Parathyroid adenoma (tissue), 2 donors: ENCODE results near the gene PTPRF.

Experiments used
- H2AFZ ChIP-seq: fragments of 300-600 bp; sonication (generic); one replicate; pipeline ENCODE4 v1.7.0; 2017; ENCODE audit warnings: antibody characterized with exemption, mild to moderate bottlenecking
- H3K27ac ChIP-seq: fragments of 300-600 bp; sonication (generic); one replicate; pipeline ENCODE4 v1.7.0; 2017
- H3K27me3 ChIP-seq: fragments of 300-600 bp; sonication (generic); one replicate; pipeline ENCODE4 v1.7.0; 2017; ENCODE audit warnings: low read length; ENCODE audit not compliant: control insufficient read depth, insufficient read depth
- H3K36me3 ChIP-seq: fragments of 300-600 bp; sonication (generic); one replicate; pipeline ENCODE4 v1.7.0; 2017; ENCODE audit warnings: low read length; ENCODE audit not compliant: control insufficient read depth, insufficient read depth
- H3K4me1 ChIP-seq: fragments of 300-600 bp; sonication (generic); one replicate; pipeline ENCODE4 v1.7.0; 2017; ENCODE audit warnings: control low read depth
- H3K4me2 ChIP-seq: fragments of 300-600 bp; sonication (generic); one replicate; pipeline ENCODE4 v1.7.0; 2017; ENCODE audit warnings: low read length
- H3K4me3 ChIP-seq: fragments of 300-600 bp; sonication (generic); one replicate; pipeline ENCODE4 v1.7.0; 2017; ENCODE audit warnings: low read depth, low read length
- H3K79me2 ChIP-seq: fragments of 300-600 bp; sonication (generic); one replicate; pipeline ENCODE4 v1.7.0; 2017; ENCODE audit warnings: control low read depth
- H3K9ac ChIP-seq: fragments of 300-600 bp; sonication (generic); one replicate; pipeline ENCODE4 v1.7.0; 2017; ENCODE audit warnings: mild to moderate bottlenecking
- H3K9me3 ChIP-seq: fragments of 300-600 bp; sonication (generic); one replicate; pipeline ENCODE4 v1.7.0; 2017; ENCODE audit warnings: low read length; ENCODE audit not compliant: control insufficient read depth
- CTCF ChIP-seq: fragments of 300-600 bp; sonication (generic); IDR thresholded peaks from one replicate; pipeline ENCODE4 v1.7.0; 2017; ENCODE audit warnings: antibody characterized with exemption, mild to moderate bottlenecking
- donor health status: primary hyperparathyroidism.

The PTPRF gene

DNA sequence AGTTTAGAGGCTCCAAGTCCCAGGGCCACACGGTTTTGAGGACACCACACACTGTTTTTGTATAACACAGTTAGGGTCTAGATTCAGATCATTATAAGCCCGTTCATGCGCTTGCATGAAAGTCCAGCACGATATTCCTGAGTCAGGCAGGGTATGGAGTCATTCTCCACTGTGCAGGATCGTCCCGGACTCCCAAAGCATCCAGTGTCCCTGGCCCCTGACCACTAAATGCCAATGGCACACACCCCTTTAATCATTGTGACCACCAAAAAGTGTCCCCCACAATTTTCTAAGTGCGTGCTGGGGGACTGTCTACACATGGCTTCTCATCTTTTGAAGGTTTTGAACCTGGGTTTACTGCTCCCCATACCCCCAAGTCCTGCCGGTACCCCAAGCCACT is 27.1 kb upstream of the PTPRF start:
- no peak overlapping the region for H2AFZ ChIP-seq
- no peak overlapping the region for H3K4me2 ChIP-seq
- TF ChIP-seq CTCF, result no peak
- H3K36me3 ChIP-seq, result no peaks in the 10 kb centered on the region
- H3K9me3 ChIP-seq, result no peaks in the 10 kb centered on the region
- H3K79me2 ChIP-seq, result no peaks in the 10 kb centered on the region
- H3K27me3 ChIP-seq, result no peaks in the 10 kb centered on the region
- H3K4me3 ChIP-seq, result no peak overlapping the region
- no peak overlapping the region for H3K27ac ChIP-seq
- no peak overlapping the region for H3K9ac ChIP-seq
- no peaks in the 10 kb centered on the region for H3K4me1 ChIP-seq

- no peak for TF ChIP-seq CTCF
- no peaks in the 10 kb centered on the region for H3K27me3 ChIP-seq
- H3K4me1 ChIP-seq, result no peaks in the 10 kb centered on the region
- no peak overlapping the region for H3K27ac ChIP-seq
- no peak overlapping the region for H3K4me2 ChIP-seq
- no peak overlapping the region for H2AFZ ChIP-seq
- H3K9ac ChIP-seq, result no peak overlapping the region
- no peaks in the 10 kb centered on the region for H3K79me2 ChIP-seq
- H3K4me3 ChIP-seq, result no peak overlapping the region
- H3K36me3 ChIP-seq, result no peaks in the 10 kb centered on the region
- no peaks in the 10 kb centered on the region for H3K9me3 ChIP-seq
These were observed 25.5 kb upstream of the PTPRF start for GRCh38 chr1:43505077-43505780.

GRCh38 chr1:43506233-43506632 is 24.4 kb upstream of the PTPRF start:
- Histone ChIP-seq H3K36me3 (no peaks in the 10 kb centered on the region), H3K4me3 (no peak overlapping the region)

DNA sequence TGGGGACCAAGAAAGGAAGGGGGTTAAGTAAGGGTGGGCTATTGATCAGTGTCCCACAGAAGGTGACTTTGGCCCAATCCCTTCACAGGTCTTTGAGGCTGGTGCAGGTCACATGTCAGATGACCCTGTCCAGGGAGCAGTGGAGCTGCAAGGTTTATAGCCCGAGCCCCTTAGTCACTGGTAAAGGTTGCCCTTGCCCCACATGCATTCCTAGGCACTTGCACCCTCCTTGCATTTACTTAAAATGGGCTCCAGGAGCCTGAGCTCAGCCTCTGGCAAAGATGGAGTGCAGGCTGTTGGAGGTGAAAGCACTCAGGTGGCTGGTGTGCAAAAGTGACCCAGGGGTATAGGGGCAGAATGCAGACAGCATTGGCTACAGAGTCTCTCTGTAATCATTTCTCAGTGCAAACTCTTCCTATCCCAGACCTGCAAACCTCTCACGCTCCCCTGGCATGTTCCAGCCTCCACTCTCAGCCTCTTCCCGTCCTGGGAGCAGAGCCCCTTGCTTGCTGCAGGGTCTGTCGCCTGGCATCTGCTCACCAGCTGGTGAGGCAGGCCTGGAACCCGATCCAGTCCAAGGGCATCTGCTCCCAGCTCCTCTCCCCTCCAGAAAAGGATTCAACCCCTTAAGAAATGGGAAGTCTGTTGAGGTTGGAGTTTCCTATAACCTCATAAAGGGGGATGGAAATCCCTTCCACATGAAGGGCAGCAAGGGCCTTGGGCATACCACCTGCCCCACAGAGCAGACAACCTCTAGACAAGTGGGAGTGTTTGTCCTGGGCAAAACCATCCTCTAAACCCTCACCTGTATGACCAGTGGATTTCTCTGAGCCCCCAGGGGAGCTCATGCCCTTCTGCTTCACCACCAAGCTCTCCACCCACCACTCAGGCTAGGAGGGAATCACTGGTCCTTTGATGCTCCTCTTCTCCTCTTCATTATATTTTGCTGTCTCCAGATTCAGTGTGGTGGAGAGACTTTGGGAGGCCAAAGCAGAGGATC is 23.1 kb upstream of the PTPRF start:
- Histone ChIP-seq H3K4me3 (no peak overlapping the region), H3K9ac (no peak overlapping the region), H3K4me1 (no peaks in the 10 kb centered on the region), H3K27ac (no peak overlapping the region), H3K27me3 (no peaks in the 10 kb centered on the region), H3K4me2 (no peak overlapping the region), H3K79me2 (no peaks in the 10 kb centered on the region), H3K36me3 (no peaks in the 10 kb centered on the region), H2AFZ (no peak overlapping the region), H3K9me3 (no peaks in the 10 kb centered on the region)
- no peak for TF ChIP-seq CTCF

More at GRCh38 chr1:43506233-43506632, 24.4 kb upstream of the PTPRF start:
- H3K9ac ChIP-seq, result no peak overlapping the region
- H3K79me2 ChIP-seq, result no peaks in the 10 kb centered on the region
- TF ChIP-seq CTCF, result no peak
- no peak overlapping the region for H2AFZ ChIP-seq
- no peaks in the 10 kb centered on the region for H3K4me1 ChIP-seq
- no peaks in the 10 kb centered on the region for H3K27me3 ChIP-seq
- no peaks in the 10 kb centered on the region for H3K9me3 ChIP-seq
- no peak overlapping the region for H3K27ac ChIP-seq
- no peak overlapping the region for H3K4me2 ChIP-seq
